Measurements from ENCODE around the gene LBHD1.
"Not testable (repeated sequence)": the region's sequence is repeated elsewhere in the genome, so short reads cannot be mapped to it uniquely, and the experiment has no call there.

The LBHD1 gene

DNA sequence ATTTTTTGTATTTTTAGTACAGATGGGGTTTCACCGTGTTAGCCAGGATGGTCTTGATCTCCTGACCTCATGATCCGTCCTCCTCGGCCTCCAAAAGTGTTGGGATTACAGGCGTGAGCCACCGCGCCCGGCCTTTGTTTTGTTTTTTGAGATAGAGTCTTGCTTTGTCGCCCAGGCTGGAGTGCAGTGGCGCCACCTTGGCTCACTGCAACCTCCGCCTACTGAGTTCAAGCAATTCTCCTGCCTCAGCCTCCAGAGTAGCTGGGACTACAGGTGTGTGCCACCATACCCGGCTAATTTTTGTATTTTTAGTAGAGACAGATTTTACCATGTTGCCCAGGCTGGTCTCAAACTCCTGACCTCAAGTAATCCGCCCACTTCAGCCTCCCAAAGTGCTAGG, 21.8 kb downstream of the LBHD1 start:
- not testable (repeated sequence) for H2BK15ac ChIP-seq (ENCODE audit: low read length); H4K8ac ChIP-seq (ENCODE audit: low read depth, low read length); H3K4me2 ChIP-seq (ENCODE audit: insufficient read depth, low read length, poor library complexity, severe bottlenecking); H2BK120ac ChIP-seq (ENCODE audit: low read depth, low read length); H3K9ac ChIP-seq (ENCODE audit: low read depth, low read length, poor library complexity); H3K14ac ChIP-seq (ENCODE audit: low read length); H3K23ac ChIP-seq (ENCODE audit: low read depth, low read length, poor library complexity); H3K18ac ChIP-seq (ENCODE audit: low read length); H3K27ac ChIP-seq (replicated peaks; ENCODE audit: low read length); H2BK5ac ChIP-seq (ENCODE audit: low read length); H2BK12ac ChIP-seq (ENCODE audit: low read length); H3K4ac ChIP-seq (ENCODE audit: low read length); H3K9me3 ChIP-seq (replicated peaks in 1 of 2; ENCODE audit: control insufficient read depth in 2 of 2, insufficient read depth in 1 of 2, low read depth in 1 of 2, low read length in 2 of 2); H3K4me3 ChIP-seq (ENCODE audit: low read length in 2 of 2); DNase-seq (ENCODE audit: low spot score); H4K91ac ChIP-seq (ENCODE audit: low read depth, low read length, poor library complexity); H2AFZ ChIP-seq (ENCODE audit: low read length); H3K27me3 ChIP-seq (ENCODE audit: control insufficient read depth in 3 of 3, insufficient read depth in 3 of 3, low read depth in 1 of 3, low read length in 3 of 3); H2AK5ac ChIP-seq (ENCODE audit: low read depth, low read length); H3K4me1 ChIP-seq (ENCODE audit: control insufficient read depth in 2 of 2, insufficient read depth in 1 of 2, low read depth in 1 of 2, low read length in 2 of 2)
- Histone ChIP-seq H3K36me3 (replicated peaks in 1 of 2; ENCODE audit: control insufficient read depth in 2 of 2, insufficient read depth in 2 of 2, low read length in 2 of 2) (peaks cover 21 to 34% of the 10 kb centered on the region in 2 donors), H3K79me1 (ENCODE audit: low read depth, low read length) (peaks cover 12% of the 10 kb centered on the region)
- WGBS, 2 donors (ENCODE audit: extremely low coverage in 2 of 2, insufficient read length in 2 of 2, insufficient replicate concordance in 1 of 2): no CpG with 5 or more reads among the region's 12 CpGs

DNA sequence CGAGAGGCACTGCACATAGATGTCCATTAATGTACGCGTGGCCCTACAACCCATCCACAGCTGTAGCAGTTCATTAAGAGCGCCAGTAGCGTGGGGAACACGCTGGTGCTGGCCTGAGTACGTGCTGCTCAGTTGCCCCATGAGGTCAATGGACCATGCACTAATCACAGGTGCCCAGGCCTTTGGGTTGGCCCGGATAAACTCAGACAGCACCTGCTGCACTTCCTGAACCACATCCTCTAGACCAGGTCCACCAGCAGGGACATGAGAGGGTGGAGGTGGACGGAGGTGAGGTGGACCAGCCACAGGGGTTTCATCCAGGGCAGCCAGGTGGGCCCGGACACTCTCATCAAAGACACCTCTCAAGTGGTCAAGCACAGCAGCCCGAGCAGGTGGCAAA, 22.6 kb downstream of the LBHD1 start:
- H3K18ac ChIP-seq (ENCODE audit: low read length): no peak overlapping the region
- no peak for DNase-seq (ENCODE audit: low spot score)
- H4K8ac ChIP-seq (ENCODE audit: low read depth, low read length): no peak overlapping the region
- H3K9ac ChIP-seq (ENCODE audit: low read depth, low read length, poor library complexity): peak overlapping the region; percentile 7
- H3K27ac ChIP-seq (replicated peaks; ENCODE audit: low read length): no peak overlapping the region
- no peak overlapping the region for H2BK5ac ChIP-seq (ENCODE audit: low read length)
- H2BK120ac ChIP-seq (ENCODE audit: low read depth, low read length): no peak overlapping the region
- peaks cover 12% of the 10 kb centered on the region for H3K79me1 ChIP-seq (ENCODE audit: low read depth, low read length)
- H3K36me3 ChIP-seq (replicated peaks in 1 of 2; ENCODE audit: control insufficient read depth in 2 of 2, insufficient read depth in 2 of 2, low read length in 2 of 2): peaks cover 21 to 41% of the 10 kb centered on the region in 2 donors
- no peak overlapping the region for H3K4me2 ChIP-seq (ENCODE audit: insufficient read depth, low read length, poor library complexity, severe bottlenecking)
- no peak overlapping the region for H3K14ac ChIP-seq (ENCODE audit: low read length)
- no CpG with 5 or more reads among the region's 11 CpGs for WGBS, 2 donors (ENCODE audit: extremely low coverage in 2 of 2, insufficient read length in 2 of 2, insufficient replicate concordance in 1 of 2)
- H2BK15ac ChIP-seq (ENCODE audit: low read length): no peak overlapping the region
- H2AFZ ChIP-seq (ENCODE audit: low read length): no peak overlapping the region
- H4K91ac ChIP-seq (ENCODE audit: low read depth, low read length, poor library complexity): no peak overlapping the region
- H3K9me3 ChIP-seq (replicated peaks in 1 of 2; ENCODE audit: control insufficient read depth in 2 of 2, insufficient read depth in 1 of 2, low read depth in 1 of 2, low read length in 2 of 2): no peaks in the 10 kb centered on the region
- H3K4ac ChIP-seq (ENCODE audit: low read length): no peak overlapping the region
- H3K4me3 ChIP-seq (ENCODE audit: low read length in 2 of 2): no peak overlapping the region
- no peak overlapping the region for H3K23ac ChIP-seq (ENCODE audit: low read depth, low read length, poor library complexity)
- H2BK12ac ChIP-seq (ENCODE audit: low read length): no peak overlapping the region
- H3K4me1 ChIP-seq (ENCODE audit: control insufficient read depth in 2 of 2, insufficient read depth in 1 of 2, low read depth in 1 of 2, low read length in 2 of 2): peaks cover 4 to 8% of the 10 kb centered on the region in 2 donors
- no peaks in the 10 kb centered on the region for H3K27me3 ChIP-seq (ENCODE audit: control insufficient read depth in 3 of 3, insufficient read depth in 3 of 3, low read depth in 1 of 3, low read length in 3 of 3)
- no peak overlapping the region for H2AK5ac ChIP-seq (ENCODE audit: low read depth, low read length)

DNA sequence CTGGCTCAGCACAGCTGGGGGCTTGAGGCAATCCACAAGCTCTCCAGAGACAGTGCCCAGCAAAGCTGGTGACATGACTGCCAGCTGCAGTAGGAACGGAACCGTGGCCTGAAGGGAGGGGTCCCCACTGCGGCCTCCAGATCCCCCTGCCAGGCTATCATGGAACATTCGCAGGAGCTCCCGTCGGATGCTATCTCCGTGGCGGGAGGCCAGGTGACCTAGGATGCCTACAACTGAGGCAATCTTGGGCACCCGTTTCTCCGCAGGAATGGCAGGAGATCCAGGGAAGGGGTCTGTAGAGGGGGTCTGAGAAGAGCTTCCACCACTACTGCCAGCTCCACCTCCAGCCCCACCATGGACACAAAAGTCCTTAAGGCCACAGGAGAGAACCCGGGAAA, 23.1 kb downstream of the LBHD1 start:
- Histone ChIP-seq H3K27ac (replicated peaks; ENCODE audit: low read length) (no peak overlapping the region), H3K23ac (ENCODE audit: low read depth, low read length, poor library complexity) (no peak overlapping the region), H2BK15ac (ENCODE audit: low read length) (no peak overlapping the region), H3K4me1 (ENCODE audit: control insufficient read depth in 2 of 2, insufficient read depth in 1 of 2, low read depth in 1 of 2, low read length in 2 of 2) (peaks cover 4 to 8% of the 10 kb centered on the region in 2 donors), H4K91ac (ENCODE audit: low read depth, low read length, poor library complexity) (no peak overlapping the region), H3K27me3 (ENCODE audit: control insufficient read depth in 3 of 3, insufficient read depth in 3 of 3, low read depth in 1 of 3, low read length in 3 of 3) (no peaks in the 10 kb centered on the region), H3K4me2 (ENCODE audit: insufficient read depth, low read length, poor library complexity, severe bottlenecking) (no peak overlapping the region), H3K4me3 (ENCODE audit: low read length in 2 of 2) (no peak overlapping the region), H3K18ac (ENCODE audit: low read length) (no peak overlapping the region), H2AK5ac (ENCODE audit: low read depth, low read length) (no peak overlapping the region), H3K4ac (ENCODE audit: low read length) (no peak overlapping the region), H3K9me3 (replicated peaks in 1 of 2; ENCODE audit: control insufficient read depth in 2 of 2, insufficient read depth in 1 of 2, low read depth in 1 of 2, low read length in 2 of 2) (no peaks in the 10 kb centered on the region), H2BK12ac (ENCODE audit: low read length) (no peak overlapping the region), H2AFZ (ENCODE audit: low read length) (no peak overlapping the region), H4K8ac (ENCODE audit: low read depth, low read length) (no peak overlapping the region), H3K36me3 (replicated peaks in 1 of 2; ENCODE audit: control insufficient read depth in 2 of 2, insufficient read depth in 2 of 2, low read length in 2 of 2) (peaks cover 26 to 46% of the 10 kb centered on the region in 2 donors), H2BK5ac (ENCODE audit: low read length) (no peak overlapping the region), H3K9ac (ENCODE audit: low read depth, low read length, poor library complexity) (no peak overlapping the region), H3K14ac (ENCODE audit: low read length) (no peak overlapping the region), H2BK120ac (ENCODE audit: low read depth, low read length) (no peak overlapping the region), H3K79me1 (ENCODE audit: low read depth, low read length) (peaks cover 13% of the 10 kb centered on the region)
- no CpG with 5 or more reads among the region's 11 CpGs for WGBS, 2 donors (ENCODE audit: extremely low coverage in 2 of 2, insufficient read length in 2 of 2, insufficient replicate concordance in 1 of 2)
- no peak for DNase-seq (ENCODE audit: low spot score)

GRCh38 chr11:62648185-62648966, 23.7 kb downstream of the LBHD1 start:
- H2AK5ac ChIP-seq (ENCODE audit: low read depth, low read length): peak overlapping the region; percentile 57
- no peak overlapping the region for H4K91ac ChIP-seq (ENCODE audit: low read depth, low read length, poor library complexity)
- H2BK120ac ChIP-seq (ENCODE audit: low read depth, low read length): no peak overlapping the region
- DNase-seq (ENCODE audit: low spot score): no peak
- peaks cover 13% of the 10 kb centered on the region for H3K79me1 ChIP-seq (ENCODE audit: low read depth, low read length)
- H2BK5ac ChIP-seq (ENCODE audit: low read length): no peak overlapping the region
- peak overlapping the region; percentile 74 for H3K9ac ChIP-seq (ENCODE audit: low read depth, low read length, poor library complexity)
- no peak overlapping the region for H3K4me2 ChIP-seq (ENCODE audit: insufficient read depth, low read length, poor library complexity, severe bottlenecking)
- H3K23ac ChIP-seq (ENCODE audit: low read depth, low read length, poor library complexity): peak overlapping the region; percentile 75
- no peaks in the 10 kb centered on the region for H3K27me3 ChIP-seq (ENCODE audit: control insufficient read depth in 3 of 3, insufficient read depth in 3 of 3, low read depth in 1 of 3, low read length in 3 of 3)
- H3K9me3 ChIP-seq (replicated peaks in 1 of 2; ENCODE audit: control insufficient read depth in 2 of 2, insufficient read depth in 1 of 2, low read depth in 1 of 2, low read length in 2 of 2): no peaks in the 10 kb centered on the region
- peaks cover 26 to 52% of the 10 kb centered on the region in 2 donors for H3K36me3 ChIP-seq (replicated peaks in 1 of 2; ENCODE audit: control insufficient read depth in 2 of 2, insufficient read depth in 2 of 2, low read length in 2 of 2)
- H3K27ac ChIP-seq (replicated peaks; ENCODE audit: low read length): no peak overlapping the region
- H3K4ac ChIP-seq (ENCODE audit: low read length): no peak overlapping the region
- H3K4me3 ChIP-seq (ENCODE audit: low read length in 2 of 2): no peak overlapping the region
- H2BK15ac ChIP-seq (ENCODE audit: low read length): no peak overlapping the region
- no peak overlapping the region for H2BK12ac ChIP-seq (ENCODE audit: low read length)
- no peak overlapping the region for H4K8ac ChIP-seq (ENCODE audit: low read depth, low read length)
- no CpG with 5 or more reads among the region's 24 CpGs for WGBS, 2 donors (ENCODE audit: extremely low coverage in 2 of 2, insufficient read length in 2 of 2, insufficient replicate concordance in 1 of 2)
- H2AFZ ChIP-seq (ENCODE audit: low read length): no peak overlapping the region
- no peak overlapping the region for H3K14ac ChIP-seq (ENCODE audit: low read length)
- peaks cover 4 to 8% of the 10 kb centered on the region in 2 donors for H3K4me1 ChIP-seq (ENCODE audit: control insufficient read depth in 2 of 2, insufficient read depth in 1 of 2, low read depth in 1 of 2, low read length in 2 of 2)
- H3K18ac ChIP-seq (ENCODE audit: low read length): no peak overlapping the region
